ENCODE results near the gene SPNS3. TPM values are rescaled to one million over a fixed set of nuclear protein-coding genes. Genes with fewer than 3 reads are reported as not detected.

SPNS3 gene
- polyA plus RNA-seq, 1 donor (not counting 4 experiments of a cell fraction or from before 2014, with no cell fraction given): not detected

GRCh38 chr17:4460661-4461060, 26.9 kb downstream of the SPNS3 start:
- Histone ChIP-seq H3K9ac (ENCODE audit: control insufficient read depth, extremely low read depth, insufficient read depth, low read length) (no peak overlapping the region), H3K36me3 (ENCODE audit: control insufficient read depth in 2 of 2, extremely low read depth in 1 of 2, insufficient read depth in 2 of 2, low read length in 2 of 2) (no peaks in the 10 kb centered on the region), H3K79me2 (ENCODE audit: control insufficient read depth, insufficient read depth, low read length) (no peaks in the 10 kb centered on the region), H3K9me3 (ENCODE audit: control insufficient read depth, low read depth, low read length) (peaks cover 3% of the 10 kb centered on the region), H3K27ac (ENCODE audit: control insufficient read depth, insufficient read depth, low read length) (no peak overlapping the region), H3K4me3 (ENCODE audit: control insufficient read depth in 2 of 3, extremely low read depth in 1 of 3, insufficient read depth in 2 of 3, low read depth in 1 of 3, low read length in 3 of 3) (no peak overlapping the region), H4K20me1 (ENCODE audit: control insufficient read depth, extremely low read depth, insufficient read depth, low read length) (no peaks in the 10 kb centered on the region), H3K9me1 (ENCODE audit: control insufficient read depth, extremely low read depth, insufficient read depth, low read length) (no peaks in the 10 kb centered on the region), H3K4me1 (ENCODE audit: control insufficient read depth, extremely low read depth, insufficient read depth, low read length) (no peaks in the 10 kb centered on the region), H3K27me3 (ENCODE audit: control insufficient read depth, extremely low read depth, insufficient read depth, low read length) (no peaks in the 10 kb centered on the region), H2AFZ (ENCODE audit: control insufficient read depth, low read length) (no peak overlapping the region), H3K4me2 (ENCODE audit: control insufficient read depth, extremely low read depth, insufficient read depth, low read depth, low read length) (no peak overlapping the region)
- FAIRE-seq: no peak
- TF ChIP-seq CTCF (optimal IDR thresholded peaks at IDR 0.05 in 1 of 3, IDR thresholded peaks at IDR 0.05 in 1 of 3, conservative IDR thresholded peaks at IDR 0.05 in 1 of 3; ENCODE audit: extremely low read depth in 1 of 3, insufficient read depth in 2 of 3, low read length in 3 of 3) (no peak), EZH2 (IDR thresholded peaks at IDR 0.05; ENCODE audit: low read length) (no peak)
- dilution Hi-C loops (cut with MboI; ENCODE audit: extremely low pct_ligation_motif_present, low sequenced_read_pairs): no loop called here
- DNase-seq (ENCODE audit: low read depth, low spot score): no peak

- dilution Hi-C loops (cut with MboI; ENCODE audit: extremely low pct_ligation_motif_present, low sequenced_read_pairs): no loop called here
- H3K4me1 ChIP-seq (ENCODE audit: control insufficient read depth, extremely low read depth, insufficient read depth, low read length): no peaks in the 10 kb centered on the region
- no peaks in the 10 kb centered on the region for H3K79me2 ChIP-seq (ENCODE audit: control insufficient read depth, insufficient read depth, low read length)
- peaks cover 3% of the 10 kb centered on the region for H3K9me3 ChIP-seq (ENCODE audit: control insufficient read depth, low read depth, low read length)
- no peaks in the 10 kb centered on the region for H3K9me1 ChIP-seq (ENCODE audit: control insufficient read depth, extremely low read depth, insufficient read depth, low read length)
- no peak for FAIRE-seq
- no peak overlapping the region for H2AFZ ChIP-seq (ENCODE audit: control insufficient read depth, low read length)
- no peak overlapping the region for H3K4me2 ChIP-seq (ENCODE audit: control insufficient read depth, extremely low read depth, insufficient read depth, low read depth, low read length)
- TF ChIP-seq EZH2 (IDR thresholded peaks at IDR 0.05; ENCODE audit: low read length) (no peak), CTCF (optimal IDR thresholded peaks at IDR 0.05 in 1 of 3, IDR thresholded peaks at IDR 0.05 in 1 of 3, conservative IDR thresholded peaks at IDR 0.05 in 1 of 3; ENCODE audit: extremely low read depth in 1 of 3, insufficient read depth in 2 of 3, low read length in 3 of 3) (no peak)
- no peak overlapping the region for H3K9ac ChIP-seq (ENCODE audit: control insufficient read depth, extremely low read depth, insufficient read depth, low read length)
- H3K27me3 ChIP-seq (ENCODE audit: control insufficient read depth, extremely low read depth, insufficient read depth, low read length): no peaks in the 10 kb centered on the region
- H3K36me3 ChIP-seq (ENCODE audit: control insufficient read depth in 2 of 2, extremely low read depth in 1 of 2, insufficient read depth in 2 of 2, low read length in 2 of 2): no peaks in the 10 kb centered on the region
- H4K20me1 ChIP-seq (ENCODE audit: control insufficient read depth, extremely low read depth, insufficient read depth, low read length): no peaks in the 10 kb centered on the region
- no peak overlapping the region for H3K4me3 ChIP-seq (ENCODE audit: control insufficient read depth in 2 of 3, extremely low read depth in 1 of 3, insufficient read depth in 2 of 3, low read depth in 1 of 3, low read length in 3 of 3)
- no peak overlapping the region for H3K27ac ChIP-seq (ENCODE audit: control insufficient read depth, insufficient read depth, low read length)
- no peak for DNase-seq (ENCODE audit: low read depth, low spot score)
These were observed 30.2 kb downstream of the SPNS3 start for GRCh38 chr17:4463818-4464476.
